Measurements from ENCODE around the gene PALD1.

The PALD1 gene

GRCh38 chr10:70510453-70510852 lies 31.9 kb downstream of the PALD1 start:
- TF ChIP-seq CTCF (IDR thresholded peaks at IDR 0.05; ENCODE audit: borderline replicate concordance, control extremely low read depth, extremely low read depth, insufficient read depth, missing control alignments): no peak
- in situ Hi-C loops (cut with MboI; ENCODE audit: low sequenced_read_pairs, unreplicated experiment): no loop called here
- no peak for DNase-seq (ENCODE audit: low spot score)

GRCh38 chr10:70510904-70511303 lies 32.3 kb downstream of the PALD1 start:
- no peak for DNase-seq (ENCODE audit: low spot score)
- no peak for TF ChIP-seq CTCF (IDR thresholded peaks at IDR 0.05; ENCODE audit: borderline replicate concordance, control extremely low read depth, extremely low read depth, insufficient read depth, missing control alignments)
- in situ Hi-C loops (cut with MboI; ENCODE audit: low sequenced_read_pairs, unreplicated experiment): no loop called here

- no peak for DNase-seq (ENCODE audit: low spot score)
- TF ChIP-seq CTCF (IDR thresholded peaks at IDR 0.05; ENCODE audit: borderline replicate concordance, control extremely low read depth, extremely low read depth, insufficient read depth, missing control alignments): no peak
- in situ Hi-C loops (cut with MboI; ENCODE audit: low sequenced_read_pairs, unreplicated experiment): no loop called here
Measured at GRCh38 chr10:70512149-70512639, 33.6 kb downstream of the PALD1 start.

- DNase-seq (ENCODE audit: low spot score): peak; percentile 92
- no peak for TF ChIP-seq CTCF (IDR thresholded peaks at IDR 0.05; ENCODE audit: borderline replicate concordance, control extremely low read depth, extremely low read depth, insufficient read depth, missing control alignments)
- in situ Hi-C loops (cut with MboI; ENCODE audit: low sequenced_read_pairs, unreplicated experiment): no loop called here
Measured at GRCh38 chr10:70513848-70514309, 35.3 kb downstream of the PALD1 start.

GRCh38 chr10:70514591-70514990 lies 36.0 kb downstream of the PALD1 start:
- TF ChIP-seq CTCF (IDR thresholded peaks at IDR 0.05; ENCODE audit: borderline replicate concordance, control extremely low read depth, extremely low read depth, insufficient read depth, missing control alignments): no peak
- DNase-seq (ENCODE audit: low spot score): no peak
- in situ Hi-C loops (cut with MboI; ENCODE audit: low sequenced_read_pairs, unreplicated experiment): no loop called here

- in situ Hi-C loops (cut with MboI; ENCODE audit: low sequenced_read_pairs, unreplicated experiment): no loop called here
- no peak for TF ChIP-seq CTCF (IDR thresholded peaks at IDR 0.05; ENCODE audit: borderline replicate concordance, control extremely low read depth, extremely low read depth, insufficient read depth, missing control alignments)
- DNase-seq (ENCODE audit: low spot score): no peak
Measured at GRCh38 chr10:70515035-70515667, 36.6 kb downstream of the PALD1 start.
